ENCODE data around the gene KCNIP4. TPM values are rescaled to one million over a fixed set of nuclear protein-coding genes. Genes with fewer than 3 reads are reported as not detected.

Gene KCNIP4
- total RNA-seq, 1 donor from 2014 or later = not detected

GRCh38 chr4:21722157-21722839 is 226.3 kb downstream of the KCNIP4 start:
- TF ChIP-seq, protein P1, sequence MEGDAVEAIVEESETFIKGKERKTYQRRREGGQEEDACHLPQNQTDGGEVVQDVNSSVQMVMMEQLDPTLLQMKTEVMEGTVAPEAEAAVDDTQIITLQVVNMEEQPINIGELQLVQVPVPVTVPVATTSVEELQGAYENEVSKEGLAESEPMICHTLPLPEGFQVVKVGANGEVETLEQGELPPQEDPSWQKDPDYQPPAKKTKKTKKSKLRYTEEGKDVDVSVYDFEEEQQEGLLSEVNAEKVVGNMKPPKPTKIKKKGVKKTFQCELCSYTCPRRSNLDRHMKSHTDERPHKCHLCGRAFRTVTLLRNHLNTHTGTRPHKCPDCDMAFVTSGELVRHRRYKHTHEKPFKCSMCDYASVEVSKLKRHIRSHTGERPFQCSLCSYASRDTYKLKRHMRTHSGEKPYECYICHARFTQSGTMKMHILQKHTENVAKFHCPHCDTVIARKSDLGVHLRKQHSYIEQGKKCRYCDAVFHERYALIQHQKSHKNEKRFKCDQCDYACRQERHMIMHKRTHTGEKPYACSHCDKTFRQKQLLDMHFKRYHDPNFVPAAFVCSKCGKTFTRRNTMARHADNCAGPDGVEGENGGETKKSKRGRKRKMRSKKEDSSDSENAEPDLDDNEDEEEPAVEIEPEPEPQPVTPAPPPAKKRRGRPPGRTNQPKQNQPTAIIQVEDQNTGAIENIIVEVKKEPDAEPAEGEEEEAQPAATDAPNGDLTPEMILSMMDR (IDR thresholded peaks at IDR 0.05) = no peak
- Mint-ChIP-seq H3K27ac (ENCODE audit: unreplicated experiment) (no peak overlapping the region), H3K27me3 (ENCODE audit: low read depth) (peaks cover 4% of the 10 kb centered on the region), H3K36me3 (ENCODE audit: low read depth) (no peaks in the 10 kb centered on the region), H3K9me3 (ENCODE audit: low read depth) (no peaks in the 10 kb centered on the region), H3K4me3 (ENCODE audit: unreplicated experiment) (no peak overlapping the region), H3K4me1 (ENCODE audit: low read depth) (no peaks in the 10 kb centered on the region)
- DNase-seq (ENCODE audit: low spot score) = no peak

- TF ChIP-seq, protein P1 (IDR thresholded peaks at IDR 0.05) = no peak
- no peak overlapping the region for H3K27ac Mint-ChIP-seq (ENCODE audit: unreplicated experiment)
- no peaks in the 10 kb centered on the region for H3K36me3 Mint-ChIP-seq (ENCODE audit: low read depth)
- no peak overlapping the region for H3K4me3 Mint-ChIP-seq (ENCODE audit: unreplicated experiment)
- H3K9me3 Mint-ChIP-seq (ENCODE audit: low read depth) = no peaks in the 10 kb centered on the region
- peaks cover 8% of the 10 kb centered on the region for H3K27me3 Mint-ChIP-seq (ENCODE audit: low read depth)
- H3K4me1 Mint-ChIP-seq (ENCODE audit: low read depth) = no peaks in the 10 kb centered on the region
- DNase-seq (ENCODE audit: low spot score) = no peak
Observed at GRCh38 chr4:21716531-21716930, 232.0 kb downstream of the KCNIP4 start.

DNA sequence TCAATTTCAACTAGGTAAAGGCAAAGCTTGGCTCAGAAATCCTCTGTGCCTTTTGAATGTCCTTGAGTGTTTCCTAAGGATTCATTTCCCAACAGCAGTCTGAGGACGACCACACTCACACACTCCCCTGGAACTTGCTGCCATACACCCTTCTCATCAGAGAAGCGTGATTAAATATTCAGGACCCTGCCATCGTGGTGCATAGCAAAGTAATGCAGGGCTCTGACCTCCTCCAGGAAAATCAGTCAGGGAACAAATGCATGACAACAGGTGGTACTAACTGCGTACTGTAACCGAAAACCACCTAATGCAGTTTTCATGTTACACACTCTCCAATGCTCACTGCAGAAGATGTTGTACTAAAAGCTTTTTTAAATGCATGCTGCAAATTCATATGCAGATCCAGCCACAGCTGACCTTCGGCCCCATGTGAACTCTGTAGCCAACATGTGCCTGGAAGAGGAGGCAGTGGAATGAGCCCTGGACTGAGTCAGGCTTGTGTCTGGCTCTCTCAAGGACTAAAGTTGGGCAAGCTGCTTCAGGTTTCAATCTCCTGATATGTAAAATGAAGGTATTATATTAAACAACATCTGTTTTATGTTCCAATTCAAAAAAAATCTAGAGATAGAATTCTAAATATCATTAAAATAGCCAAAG is 238.3 kb downstream of the KCNIP4 start:
- no peak overlapping the region for H3K4me3 Mint-ChIP-seq (ENCODE audit: unreplicated experiment)
- no peak overlapping the region for H3K27ac Mint-ChIP-seq (ENCODE audit: unreplicated experiment)
- TF ChIP-seq, protein P1 (IDR thresholded peaks at IDR 0.05) = no peak
- no peaks in the 10 kb centered on the region for H3K9me3 Mint-ChIP-seq (ENCODE audit: low read depth)
- no peaks in the 10 kb centered on the region for H3K4me1 Mint-ChIP-seq (ENCODE audit: low read depth)
- no peak for DNase-seq (ENCODE audit: low spot score)
- H3K36me3 Mint-ChIP-seq (ENCODE audit: low read depth) = no peaks in the 10 kb centered on the region
- H3K27me3 Mint-ChIP-seq (ENCODE audit: low read depth) = peaks cover 16% of the 10 kb centered on the region

DNA sequence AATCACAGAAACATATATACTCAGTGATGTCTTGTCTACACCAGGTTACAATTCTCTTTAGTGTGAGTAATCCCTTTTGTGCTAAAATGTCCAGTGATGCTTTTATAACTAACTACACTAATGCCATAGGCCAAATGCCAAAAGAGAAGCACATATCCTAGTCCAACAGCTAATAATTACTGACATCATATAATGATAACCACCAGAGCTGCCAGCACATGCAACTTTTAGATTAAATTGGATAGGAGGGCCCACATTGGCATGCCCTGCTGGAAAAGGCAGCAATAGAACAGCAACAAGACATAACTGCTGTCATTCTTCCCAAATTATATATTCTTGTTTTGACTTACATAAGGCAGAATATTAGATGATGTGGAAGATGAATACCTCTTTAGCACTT is 238.8 kb downstream of the KCNIP4 start:
- H3K4me1 Mint-ChIP-seq (ENCODE audit: low read depth) = no peaks in the 10 kb centered on the region

DNA sequence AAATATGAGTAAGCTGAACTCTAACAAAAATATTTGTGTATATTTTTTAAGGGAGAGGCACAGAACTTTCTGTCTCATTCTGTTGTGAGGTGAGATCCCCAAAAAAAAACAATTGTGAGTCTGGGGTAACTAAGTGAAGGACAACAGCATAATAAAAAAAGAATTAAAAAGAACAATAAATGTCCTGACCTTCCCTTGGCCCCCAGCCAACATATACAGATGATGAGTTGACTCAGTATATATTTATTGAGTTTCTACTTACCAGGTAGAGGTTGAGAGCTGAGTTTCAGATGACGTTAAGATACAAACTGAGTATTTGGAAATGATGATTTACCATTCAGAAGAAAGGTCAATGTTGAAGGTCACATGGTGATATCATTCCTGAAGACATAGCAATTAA is 239.5 kb downstream of the KCNIP4 start:
- Mint-ChIP-seq H3K27me3 (ENCODE audit: low read depth) (peaks cover 20% of the 10 kb centered on the region), H3K4me1 (ENCODE audit: low read depth) (no peaks in the 10 kb centered on the region), H3K36me3 (ENCODE audit: low read depth) (no peaks in the 10 kb centered on the region)

More for the DNA sequence above, 238.8 kb downstream of the KCNIP4 start:
- TF ChIP-seq, protein P1 (IDR thresholded peaks at IDR 0.05) = no peak
- H3K4me3 Mint-ChIP-seq (ENCODE audit: unreplicated experiment) = no peak overlapping the region
- peaks cover 18% of the 10 kb centered on the region for H3K27me3 Mint-ChIP-seq (ENCODE audit: low read depth)
- no peak overlapping the region for H3K27ac Mint-ChIP-seq (ENCODE audit: unreplicated experiment)
- DNase-seq (ENCODE audit: low spot score) = no peak
- no peaks in the 10 kb centered on the region for H3K36me3 Mint-ChIP-seq (ENCODE audit: low read depth)
- H3K9me3 Mint-ChIP-seq (ENCODE audit: low read depth) = no peaks in the 10 kb centered on the region

More for the DNA sequence above, 239.5 kb downstream of the KCNIP4 start:
- TF ChIP-seq, protein P1 (IDR thresholded peaks at IDR 0.05) = no peak
- DNase-seq (ENCODE audit: low spot score) = no peak
- H3K9me3 Mint-ChIP-seq (ENCODE audit: low read depth) = no peaks in the 10 kb centered on the region
- H3K27ac Mint-ChIP-seq (ENCODE audit: unreplicated experiment) = no peak overlapping the region
- H3K4me3 Mint-ChIP-seq (ENCODE audit: unreplicated experiment) = no peak overlapping the region
